ENCODE results near the gene LAMA4.
"Not testable (repeated sequence)": the region's sequence is repeated elsewhere in the genome, so short reads cannot be mapped to it uniquely, and the experiment has no call there.

LAMA4 gene

GRCh38 chr6:112144145-112144926 lies 110.0 kb downstream of the LAMA4 start:
- no peak for DNase-seq (ENCODE audit: low read depth)

- no peak for DNase-seq (ENCODE audit: low read depth)
These were observed 112.7 kb downstream of the LAMA4 start for GRCh38 chr6:112141707-112142106.

- no peak for DNase-seq (ENCODE audit: low read depth)
These were observed 115.3 kb downstream of the LAMA4 start for GRCh38 chr6:112139052-112139451.

GRCh38 chr6:112130878-112131277 lies 123.5 kb downstream of the LAMA4 start:
- no peak for DNase-seq (ENCODE audit: low read depth)

GRCh38 chr6:112128208-112128607 lies 126.2 kb downstream of the LAMA4 start:
- DNase-seq (ENCODE audit: low read depth) = no peak

- DNase-seq (ENCODE audit: low read depth) = no peak
These were observed 130.4 kb downstream of the LAMA4 start for GRCh38 chr6:112123982-112124381.

GRCh38 chr6:112122756-112123155 lies 131.6 kb downstream of the LAMA4 start:
- no peak for DNase-seq (ENCODE audit: low read depth)

- no peak for DNase-seq (ENCODE audit: low read depth)
These were observed 136.3 kb downstream of the LAMA4 start for GRCh38 chr6:112118034-112118433.

GRCh38 chr6:112117554-112117953 lies 136.8 kb downstream of the LAMA4 start:
- DNase-seq (ENCODE audit: low read depth) = no peak

GRCh38 chr6:112116221-112116620 lies 138.1 kb downstream of the LAMA4 start:
- no peak for DNase-seq (ENCODE audit: low read depth)

GRCh38 chr6:112114577-112115223 lies 139.7 kb downstream of the LAMA4 start:
- DNase-seq (ENCODE audit: low read depth) = no peak

- no peak for DNase-seq (ENCODE audit: low read depth)
These were observed 140.4 kb downstream of the LAMA4 start for GRCh38 chr6:112113918-112114317.

- DNase-seq (ENCODE audit: low read depth) = no peak
These were observed 140.9 kb downstream of the LAMA4 start for GRCh38 chr6:112113431-112113830.

GRCh38 chr6:112109262-112109661 lies 145.1 kb downstream of the LAMA4 start:
- no peak for DNase-seq (ENCODE audit: low read depth)

GRCh38 chr6:112106562-112106961 lies 147.8 kb downstream of the LAMA4 start:
- DNase-seq (ENCODE audit: low read depth) = no peak

- not testable (repeated sequence) for DNase-seq (ENCODE audit: low read depth)
These were observed 148.3 kb downstream of the LAMA4 start for GRCh38 chr6:112106026-112106425.

- DNase-seq (ENCODE audit: low read depth) = no peak
These were observed 153.8 kb downstream of the LAMA4 start for GRCh38 chr6:112100561-112100960.

GRCh38 chr6:112096901-112097300 lies 157.5 kb downstream of the LAMA4 start:
- no peak for DNase-seq (ENCODE audit: low read depth)

- no peak for DNase-seq (ENCODE audit: low read depth)
These were observed 166.5 kb downstream of the LAMA4 start for GRCh38 chr6:112087916-112088315.

- DNase-seq (ENCODE audit: low read depth) = peak; percentile 96
These were observed 167.0 kb downstream of the LAMA4 start, which contains the start of the genes FAM229B and TUBE1 for GRCh38 chr6:112087136-112087911. Gene FAM229B (plus strand): TSS chr6:112087591. CDS start chr6:112099284, 11,693 bp downstream. Gene TUBE1 (minus strand): TSS chr6:112087482. CDS start chr6:112087434, 48 bp downstream.

GRCh38 chr6:112086744-112087135 lies 167.6 kb downstream of the LAMA4 start:
- DNase-seq (ENCODE audit: low read depth) = no peak

- no peak for DNase-seq (ENCODE audit: low read depth)
These were observed 168.9 kb downstream of the LAMA4 start for GRCh38 chr6:112085286-112086065.
